Activated naive CD4-positive, alpha-beta T cell treated with anti-CD3 and anti-CD28 coated beads for 36 hours (primary cell): ENCODE results near the gene STPG2. TPM values are rescaled to one million over a fixed set of nuclear protein-coding genes. Genes with fewer than 3 reads are reported as not detected.
"Not testable (repeated sequence)": the region's sequence is repeated elsewhere in the genome, so short reads cannot be mapped to it uniquely, and the experiment has no call there.

Experiments used
- CTCF ChIA-PET: fragments of 350-600 bp; sonication (Branson Sonifier 250); formaldehyde crosslinking; loops from one replicate; lab custom pipeline; 2021; ENCODE audit warnings: antibody characterized with exemption; lab: Charles Lee
- DNase-seq: peaks from one replicate; pipeline ENCODE4 v3.0.0-alpha.2; 2020
- H3K27ac Mint-ChIP-seq: one replicate; pipeline ENCODE4 v1.8.0; 2021; ENCODE audit warnings: mild to moderate bottlenecking, mixed read lengths
- H3K27me3 Mint-ChIP-seq: one replicate; pipeline ENCODE4 v1.8.0; 2021; ENCODE audit warnings: low read depth, mixed read lengths
- H3K36me3 Mint-ChIP-seq: one replicate; pipeline ENCODE4 v1.8.0; 2021; ENCODE audit warnings: low read depth, mixed read lengths
- H3K4me1 Mint-ChIP-seq: one replicate; pipeline ENCODE4 v1.8.0; 2021; ENCODE audit warnings: low read depth, mixed read lengths
- H3K4me3 Mint-ChIP-seq: one replicate; pipeline ENCODE4 v1.8.0; 2021; ENCODE audit warnings: mild to moderate bottlenecking, moderate library complexity, mixed read lengths
- H3K9me3 Mint-ChIP-seq: one replicate; pipeline ENCODE4 v1.8.0; 2021; ENCODE audit warnings: mixed read lengths
- intact Hi-C: fragments of 100-400 bp; cut with micrococcal nuclease; formaldehyde crosslinking; loops from one replicate; pipeline ENCODE4 v1.15.1; 2023
- total RNA-seq, 2 experiments: library from RNA; stranded (reverse); gene quantifications; one replicate each; pipeline ENCODE4 v1.2.3, GENCODE V29; 2021

The STPG2 gene
- total RNA-seq, 2 experiments from 2014 or later: not detected

GRCh38 chr4:97912156-97912555 lies 231.1 kb downstream of the STPG2 start:
- peaks cover 2% of the 10 kb centered on the region for H3K9me3 Mint-ChIP-seq
- H3K36me3 Mint-ChIP-seq: no peaks in the 10 kb centered on the region
- H3K4me3 Mint-ChIP-seq: no peak overlapping the region
- no peak for DNase-seq
- no peaks in the 10 kb centered on the region for H3K27me3 Mint-ChIP-seq
- intact Hi-C loops: no loop called here
- CTCF ChIA-PET: no interaction called here
- no peak overlapping the region for H3K27ac Mint-ChIP-seq
- no peaks in the 10 kb centered on the region for H3K4me1 Mint-ChIP-seq

GRCh38 chr4:97911236-97911906 lies 231.9 kb downstream of the STPG2 start:
- CTCF ChIA-PET: no interaction called here
- DNase-seq: no peak
- H3K9me3 Mint-ChIP-seq: peaks cover 2% of the 10 kb centered on the region
- H3K27me3 Mint-ChIP-seq: no peaks in the 10 kb centered on the region
- H3K27ac Mint-ChIP-seq: no peak overlapping the region
- no peaks in the 10 kb centered on the region for H3K36me3 Mint-ChIP-seq
- no peak overlapping the region for H3K4me3 Mint-ChIP-seq
- intact Hi-C loops: no loop called here
- no peaks in the 10 kb centered on the region for H3K4me1 Mint-ChIP-seq

- no peak for DNase-seq
- CTCF ChIA-PET: no interaction called here
These were observed 233.3 kb downstream of the STPG2 start for GRCh38 chr4:97910005-97910404.

GRCh38 chr4:97903436-97904189 lies 239.7 kb downstream of the STPG2 start:
- CTCF ChIA-PET, H3K36me3 Mint-ChIP-seq, H3K4me1 Mint-ChIP-seq, intact Hi-C loops, DNase-seq, H3K27ac Mint-ChIP-seq, H3K27me3 Mint-ChIP-seq, H3K4me3 Mint-ChIP-seq: not testable (repeated sequence)
- H3K9me3 Mint-ChIP-seq: peaks cover 11% of the 10 kb centered on the region

More at GRCh38 chr4:97910005-97910404, 233.3 kb downstream of the STPG2 start:
- intact Hi-C loops: no loop called here
- no peaks in the 10 kb centered on the region for H3K27me3 Mint-ChIP-seq
- no peaks in the 10 kb centered on the region for H3K4me1 Mint-ChIP-seq
- H3K4me3 Mint-ChIP-seq: no peak overlapping the region
- H3K36me3 Mint-ChIP-seq: no peaks in the 10 kb centered on the region
- peaks cover 4% of the 10 kb centered on the region for H3K9me3 Mint-ChIP-seq
- no peak overlapping the region for H3K27ac Mint-ChIP-seq

- Mint-ChIP-seq H3K27me3 (no peaks in the 10 kb centered on the region), H3K36me3 (no peaks in the 10 kb centered on the region), H3K27ac (no peak overlapping the region), H3K4me1 (no peaks in the 10 kb centered on the region), H3K4me3 (no peak overlapping the region), H3K9me3 (peaks cover 9% of the 10 kb centered on the region)
- DNase-seq: no peak
- CTCF ChIA-PET: no interaction called here
- intact Hi-C loops: no loop called here
These were observed 243.0 kb downstream of the STPG2 start for GRCh38 chr4:97900229-97900628.

GRCh38 chr4:97892592-97893266 lies 250.5 kb downstream of the STPG2 start:
- no peaks in the 10 kb centered on the region for H3K36me3 Mint-ChIP-seq
- no peaks in the 10 kb centered on the region for H3K27me3 Mint-ChIP-seq
- no peaks in the 10 kb centered on the region for H3K4me1 Mint-ChIP-seq
- H3K9me3 Mint-ChIP-seq: peaks cover 4% of the 10 kb centered on the region
- H3K4me3 Mint-ChIP-seq: no peak overlapping the region
- intact Hi-C loops: no loop called here
- no peak overlapping the region for H3K27ac Mint-ChIP-seq
- CTCF ChIA-PET: no interaction called here
- no peak for DNase-seq

- Mint-ChIP-seq H3K27ac (no peak overlapping the region), H3K27me3 (no peaks in the 10 kb centered on the region), H3K36me3 (no peaks in the 10 kb centered on the region), H3K4me3 (no peak overlapping the region), H3K4me1 (no peaks in the 10 kb centered on the region), H3K9me3 (peaks cover 10% of the 10 kb centered on the region)
- CTCF ChIA-PET: no interaction called here
- intact Hi-C loops: no loop called here
- DNase-seq: no peak
These were observed 263.3 kb downstream of the STPG2 start for GRCh38 chr4:97879942-97880341.

- Mint-ChIP-seq H3K9me3 (peaks cover 4% of the 10 kb centered on the region), H3K27me3 (no peaks in the 10 kb centered on the region), H3K4me1 (no peaks in the 10 kb centered on the region), H3K4me3 (no peak overlapping the region), H3K36me3 (no peaks in the 10 kb centered on the region), H3K27ac (no peak overlapping the region)
- CTCF ChIA-PET: interaction anchor here (1.1 kb wide), 1 partner anchor 769 kb away, joined by 3 read pairs; no protein-coding TSS in a partner anchor
- no peak for DNase-seq
- intact Hi-C loops: no loop called here
These were observed 275.2 kb downstream of the STPG2 start for GRCh38 chr4:97868097-97868496.

- H3K9me3 Mint-ChIP-seq: peaks cover 6% of the 10 kb centered on the region
- no peak for DNase-seq
- no peaks in the 10 kb centered on the region for H3K36me3 Mint-ChIP-seq
- H3K4me3 Mint-ChIP-seq: no peak overlapping the region
- no peaks in the 10 kb centered on the region for H3K4me1 Mint-ChIP-seq
- no peak overlapping the region for H3K27ac Mint-ChIP-seq
- no peaks in the 10 kb centered on the region for H3K27me3 Mint-ChIP-seq
- intact Hi-C loops: no loop called here
- CTCF ChIA-PET: no interaction called here
These were observed 275.7 kb downstream of the STPG2 start for GRCh38 chr4:97867557-97868091.

- H3K27me3 Mint-ChIP-seq: no peaks in the 10 kb centered on the region
- H3K4me1 Mint-ChIP-seq: no peaks in the 10 kb centered on the region
- no peak overlapping the region for H3K4me3 Mint-ChIP-seq
- no peak for DNase-seq
- peaks cover 10% of the 10 kb centered on the region for H3K9me3 Mint-ChIP-seq
- intact Hi-C loops: no loop called here
- CTCF ChIA-PET: no interaction called here
- no peaks in the 10 kb centered on the region for H3K36me3 Mint-ChIP-seq
- H3K27ac Mint-ChIP-seq: no peak overlapping the region
These were observed 276.3 kb downstream of the STPG2 start for GRCh38 chr4:97866821-97867556.

GRCh38 chr4:97851115-97851514 lies 292.2 kb downstream of the STPG2 start:
- peaks cover 14% of the 10 kb centered on the region for H3K9me3 Mint-ChIP-seq
- H3K36me3 Mint-ChIP-seq: no peaks in the 10 kb centered on the region
- CTCF ChIA-PET: no interaction called here
- no peak overlapping the region for H3K4me3 Mint-ChIP-seq
- no peak for DNase-seq
- H3K27me3 Mint-ChIP-seq: no peaks in the 10 kb centered on the region
- no peak overlapping the region for H3K27ac Mint-ChIP-seq
- no peaks in the 10 kb centered on the region for H3K4me1 Mint-ChIP-seq
- intact Hi-C loops: no loop called here

GRCh38 chr4:97845758-97846157 lies 297.5 kb downstream of the STPG2 start:
- intact Hi-C loops: no loop called here
- no peak for DNase-seq
- H3K27me3 Mint-ChIP-seq: no peaks in the 10 kb centered on the region
- H3K9me3 Mint-ChIP-seq: peaks cover 6% of the 10 kb centered on the region
- no peaks in the 10 kb centered on the region for H3K36me3 Mint-ChIP-seq
- no peak overlapping the region for H3K27ac Mint-ChIP-seq
- CTCF ChIA-PET: no interaction called here
- H3K4me3 Mint-ChIP-seq: no peak overlapping the region
- H3K4me1 Mint-ChIP-seq: no peaks in the 10 kb centered on the region
